NK-92 treated with Interleukin-12 subunit alpha and Interleukin-12 subunit beta, amount 100 ng/mL, for 24 hours (cell line): ENCODE data around the gene C2CD4A.

Source experiments
- DNase-seq: peaks from one replicate; lab custom pipeline; 2025; lab: John Stamatoyannopoulos, UW

Gene C2CD4A

GRCh38 chr15:62060113-62060895, 6.5 kb upstream of the C2CD4A start, which contains the start of gene VPS13C:
VPS13C (minus strand) TSS chr15:62060447; CDS start chr15:62060374, 73 bp downstream.
- DNase-seq: peak; percentile 89

- DNase-seq: no peak
These were observed 5.9 kb upstream of the C2CD4A start for GRCh38 chr15:62060896-62061280.

- no peak for DNase-seq
These were observed 2.7 kb upstream of the C2CD4A start for GRCh38 chr15:62063825-62064635.

DNA sequence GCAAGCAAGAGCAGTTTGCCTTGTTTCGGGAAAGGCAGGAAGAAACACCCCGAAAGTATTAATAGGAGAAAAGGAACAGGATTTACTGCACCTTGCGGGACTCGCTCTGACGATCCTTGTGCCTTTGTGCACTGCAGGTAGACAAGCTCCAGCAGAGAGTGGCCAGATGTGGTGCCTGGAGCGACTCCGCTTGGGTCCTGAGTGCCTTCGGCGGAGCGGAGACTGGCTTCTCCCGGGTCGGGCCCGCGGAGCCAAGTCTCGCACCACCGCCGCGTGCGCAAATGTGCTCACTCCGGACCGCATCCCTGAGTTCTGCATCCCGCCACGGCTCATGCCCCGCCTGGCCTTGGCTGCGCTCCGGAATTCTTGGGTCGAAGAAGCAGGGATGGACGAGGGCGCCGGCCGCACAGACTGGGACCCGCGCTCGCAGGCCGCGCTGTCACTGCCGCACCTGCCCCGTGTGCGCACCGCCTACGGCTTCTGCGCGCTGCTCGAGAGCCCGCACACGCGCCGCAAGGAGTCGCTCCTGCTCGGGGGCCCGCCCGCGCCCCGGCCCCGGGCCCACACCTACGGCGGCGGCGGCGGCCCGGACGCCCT, 769 bp downstream of the C2CD4A start:
- DNase-seq: no peak

GRCh38 chr15:62068071-62068809, 1.5 kb downstream of the C2CD4A start:
- DNase-seq: no peak

DNA sequence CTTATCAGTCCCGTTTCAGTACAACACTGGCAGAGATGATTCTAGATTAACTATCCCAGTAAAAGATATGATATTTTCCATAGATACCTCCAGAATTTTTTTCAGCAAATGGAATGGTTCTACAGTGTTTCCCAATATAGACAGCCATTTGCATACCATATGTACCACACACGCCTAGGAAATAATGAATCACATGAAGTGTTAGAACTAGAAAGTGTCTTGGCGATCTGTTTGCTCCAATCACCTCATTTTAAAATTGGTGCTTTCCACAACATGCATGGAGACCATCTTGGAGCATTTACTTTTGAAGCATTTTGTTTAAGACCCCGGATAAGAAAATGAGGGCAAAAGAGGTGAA, 2.0 kb downstream of the C2CD4A start:
- no peak for DNase-seq

GRCh38 chr15:62069551-62069950, 2.8 kb downstream of the C2CD4A start:
- no peak for DNase-seq

DNA sequence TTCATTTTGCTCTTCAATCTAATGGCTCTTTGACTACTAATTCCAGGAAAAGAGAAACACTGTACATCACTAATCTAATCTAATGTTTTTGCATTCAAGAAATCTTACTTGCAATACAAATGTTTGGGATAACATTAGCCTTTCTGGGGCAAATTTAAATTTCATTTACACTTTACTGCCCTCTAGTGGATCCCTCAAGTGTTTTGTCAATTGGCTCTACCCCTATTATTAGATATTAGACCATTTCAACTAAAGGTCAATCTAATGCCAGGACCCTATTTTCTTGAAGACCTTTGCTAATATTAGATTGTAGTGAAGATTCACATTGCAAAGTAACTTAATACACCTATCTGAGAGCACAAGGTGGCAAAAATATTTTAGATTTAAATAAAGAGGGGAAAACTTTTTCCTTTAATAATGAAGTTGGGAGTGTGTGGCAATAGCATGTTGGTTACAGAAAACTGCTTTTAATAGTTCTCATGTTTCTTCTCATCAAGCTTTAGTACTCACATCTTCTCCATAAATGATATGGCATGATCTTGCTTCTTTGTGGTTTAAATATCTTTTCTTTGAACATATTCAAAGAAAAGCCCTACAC, 5.0 kb downstream of the C2CD4A start:
- no peak for DNase-seq

- DNase-seq: peak; percentile 20
These were observed 9.0 kb downstream of the C2CD4A start for GRCh38 chr15:62075595-62076277.

DNA sequence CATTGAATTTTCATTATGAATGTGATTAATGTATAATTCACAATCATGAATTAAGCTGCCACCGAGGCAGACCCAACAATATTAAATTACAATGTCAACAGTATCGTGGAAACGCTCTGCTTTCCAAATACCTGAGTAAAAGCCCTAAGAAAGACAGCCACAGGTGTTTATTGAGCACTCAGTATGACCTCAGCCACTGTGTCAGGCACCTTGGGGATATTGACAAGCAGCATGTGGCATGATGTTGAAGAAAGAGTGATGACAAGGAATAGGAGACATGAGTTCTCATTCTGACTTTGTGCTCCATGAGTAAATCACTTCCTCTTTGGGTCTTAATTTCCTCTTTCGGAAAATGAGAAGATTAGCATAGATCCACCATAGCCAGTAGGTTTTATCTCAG, 12.8 kb downstream of the C2CD4A start:
- DNase-seq: no peak

GRCh38 chr15:62083194-62084154, 16.7 kb downstream of the C2CD4A start:
- no peak for DNase-seq

- DNase-seq: no peak
These were observed 19.0 kb downstream of the C2CD4A start for GRCh38 chr15:62085740-62086139.

DNA sequence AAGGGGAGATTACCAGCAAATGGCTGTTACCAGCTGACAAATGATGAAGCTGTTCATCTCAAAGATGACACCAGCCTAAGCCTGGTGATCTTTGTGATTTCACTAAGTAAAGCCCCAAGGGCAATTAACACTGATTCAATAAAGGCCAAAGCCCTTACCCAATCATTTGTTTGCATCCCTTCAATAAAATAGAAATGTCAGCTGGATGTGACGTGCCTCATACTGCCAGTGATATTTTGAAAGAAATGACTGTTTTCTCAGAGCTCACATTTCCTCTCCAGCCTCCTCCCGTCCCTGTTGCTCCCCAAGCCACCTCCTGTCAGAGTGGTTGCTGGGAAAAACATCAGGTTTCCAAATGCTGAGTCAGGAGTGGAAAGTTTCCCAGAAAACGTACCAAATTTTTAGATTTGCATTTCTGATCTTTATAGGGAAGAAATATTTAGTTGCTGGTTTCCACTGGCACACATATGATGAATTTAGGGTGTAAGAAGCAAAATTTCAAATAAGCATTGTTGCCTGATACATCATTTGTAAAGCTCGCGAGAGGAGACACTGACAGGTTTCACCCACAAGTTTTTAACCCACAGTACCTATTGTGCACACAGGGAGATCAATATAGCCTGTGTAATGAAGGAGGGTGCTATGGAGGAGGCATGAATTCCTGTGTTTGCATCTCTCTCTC, 21.0 kb downstream of the C2CD4A start:
- DNase-seq: no peak

DNA sequence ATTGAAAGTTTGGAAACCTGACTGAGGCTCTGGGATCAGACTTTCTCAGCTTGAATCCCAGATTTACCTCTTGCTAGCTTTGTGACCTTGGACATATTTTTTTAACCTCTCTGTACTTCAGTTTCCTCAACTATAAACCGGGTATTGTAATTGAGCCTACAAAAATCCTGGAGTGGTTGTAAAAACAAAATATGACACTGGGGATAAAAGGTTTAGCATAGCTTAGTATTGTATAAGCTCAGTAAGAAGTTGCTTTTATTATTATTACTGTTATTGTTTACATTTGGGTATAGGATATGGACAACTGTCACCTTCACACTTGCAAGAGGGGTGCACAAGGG, 21.5 kb downstream of the C2CD4A start:
- DNase-seq: no peak

DNA sequence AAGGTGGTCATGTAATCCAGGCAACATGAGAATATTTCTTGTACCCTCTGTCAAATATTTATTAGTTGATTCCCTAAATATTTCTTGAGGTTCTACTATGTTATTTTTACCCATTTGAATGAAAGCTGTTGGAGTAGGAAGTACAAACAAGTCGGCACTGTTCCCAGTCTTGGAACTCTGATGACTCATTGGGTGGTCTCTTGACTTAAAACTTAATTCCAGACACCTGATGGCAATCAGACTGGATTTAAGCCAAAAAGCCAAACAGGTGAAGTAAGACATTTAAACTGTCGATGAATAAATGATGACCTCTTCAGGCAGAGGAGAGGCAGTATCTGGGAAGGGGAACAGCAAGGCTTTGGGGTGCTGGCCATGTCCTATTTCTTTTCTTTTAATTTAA, 22.8 kb downstream of the C2CD4A start:
- no peak for DNase-seq

DNA sequence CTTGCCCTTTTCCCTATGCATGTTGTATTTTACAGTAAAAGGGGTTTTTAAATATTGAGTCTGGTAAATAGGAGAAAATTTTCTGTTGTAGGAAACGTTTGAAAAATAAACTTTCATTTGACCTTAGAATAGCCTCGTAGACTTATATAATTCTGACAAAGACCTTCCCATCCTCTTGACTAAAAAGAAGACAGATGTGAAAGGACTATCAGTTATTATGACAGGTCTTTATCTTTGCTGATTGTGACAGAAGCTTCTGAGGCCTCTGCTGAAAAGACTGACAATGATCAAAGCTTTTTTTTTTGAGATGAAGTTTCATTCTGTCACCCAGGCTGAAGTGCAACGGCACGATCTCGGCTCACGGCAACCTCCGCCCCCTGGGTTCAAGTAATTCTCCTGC, 24.2 kb downstream of the C2CD4A start:
- no peak for DNase-seq

DNA sequence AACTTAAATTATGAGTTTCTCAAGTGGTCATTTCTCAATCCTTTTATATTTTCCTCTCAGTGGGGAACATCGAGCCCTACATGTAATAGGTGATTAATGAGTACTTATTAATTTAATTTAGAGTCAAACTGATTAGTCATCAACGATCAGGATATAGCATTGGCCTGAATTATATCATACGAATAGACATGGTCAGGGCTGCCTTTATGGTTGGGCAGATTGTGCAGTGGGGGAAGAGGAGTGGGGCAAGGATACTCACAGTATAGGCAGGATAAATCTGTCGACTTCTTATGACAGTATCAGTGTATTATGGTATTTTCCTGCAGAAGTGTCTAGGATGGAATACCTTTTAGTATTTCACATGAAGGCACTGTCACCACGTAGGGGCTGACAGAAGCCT, 27.0 kb downstream of the C2CD4A start:
- DNase-seq: no peak

- no peak for DNase-seq
These were observed 27.6 kb downstream of the C2CD4A start for GRCh38 chr15:62094388-62094787.

GRCh38 chr15:62099094-62099601, 32.4 kb downstream of the C2CD4A start:
- DNase-seq: no peak
